BLaER1 (cell line): ENCODE results near the gene IRGC.

Source experiments
- H3K27ac ChIP-seq: shearing (Covaris generic); formaldehyde crosslinking; 2 replicates; pipeline ENCODE4 v1.8.1; 2022
- H3K27me3 ChIP-seq: shearing (Covaris generic); formaldehyde crosslinking; 2 replicates; pipeline ENCODE4 v1.8.1; 2022
- H3K36me3 ChIP-seq: shearing (Covaris generic); formaldehyde crosslinking; 2 replicates; pipeline ENCODE4 v1.8.1; 2022
- H3K4me1 ChIP-seq: shearing (Covaris generic); formaldehyde crosslinking; 2 replicates; pipeline ENCODE4 v1.8.1; 2022
- H3K4me2 ChIP-seq: shearing (Covaris generic); formaldehyde crosslinking; 2 replicates; pipeline ENCODE4 v1.8.1; 2022
- H3K4me3 ChIP-seq: shearing (Covaris generic); formaldehyde crosslinking; 2 replicates; pipeline ENCODE4 v1.8.1; 2022
- H3K9ac ChIP-seq: shearing (Covaris generic); formaldehyde crosslinking; 2 replicates; pipeline ENCODE4 v1.8.1; 2022
- H3K9me3 ChIP-seq: shearing (Covaris generic); formaldehyde crosslinking; 2 replicates; pipeline ENCODE4 v1.8.1; 2022
- H4K20me1 ChIP-seq: shearing (Covaris generic); formaldehyde crosslinking; 2 replicates; pipeline ENCODE4 v1.8.1; 2022
- Cebpa-rat ChIP-seq: shearing (Covaris generic); IDR thresholded peaks from 2 replicates; pipeline ENCODE4 v1.8.1; 2022

Gene IRGC

GRCh38 chr19:43749898-43750297, 34.0 kb downstream of the IRGC start:
- Histone ChIP-seq H3K4me3 (no peak overlapping the region), H3K27ac (no peak overlapping the region), H3K27me3 (no peaks in the 10 kb centered on the region), H3K9me3 (no peaks in the 10 kb centered on the region), H3K4me1 (peaks cover 40% of the 10 kb centered on the region), H3K36me3 (peaks cover 80% of the 10 kb centered on the region), H3K4me2 (no peak overlapping the region), H4K20me1 (peaks cover 8% of the 10 kb centered on the region; the same call in 1 of the 2 replicates), H3K9ac (no peak overlapping the region)
- no peak for TF ChIP-seq Cebpa-rat

GRCh38 chr19:43751466-43752220, 35.8 kb downstream of the IRGC start:
- Histone ChIP-seq H3K36me3 (peaks cover 62% of the 10 kb centered on the region), H3K4me2 (no peak overlapping the region; the same call in 1 of the 2 replicates), H3K27me3 (no peaks in the 10 kb centered on the region), H3K4me1 (peaks cover 49% of the 10 kb centered on the region), H3K27ac (no peak overlapping the region), H4K20me1 (peaks cover 8% of the 10 kb centered on the region; the same call in 1 of the 2 replicates), H3K4me3 (no peak overlapping the region), H3K9me3 (no peaks in the 10 kb centered on the region), H3K9ac (no peak overlapping the region)
- no peak for TF ChIP-seq Cebpa-rat

- Histone ChIP-seq H3K9me3 (no peaks in the 10 kb centered on the region), H3K9ac (no peak overlapping the region), H3K27ac (no peak overlapping the region), H3K4me3 (no peak overlapping the region), H3K4me1 (peaks cover 50% of the 10 kb centered on the region), H3K27me3 (no peaks in the 10 kb centered on the region), H3K36me3 (peaks cover 55% of the 10 kb centered on the region), H3K4me2 (peak overlapping the region; percentile 90), H4K20me1 (peaks cover 8% of the 10 kb centered on the region; the same call in 1 of the 2 replicates)
- TF ChIP-seq Cebpa-rat, result no peak
Measured at GRCh38 chr19:43752287-43752875, 36.5 kb downstream of the IRGC start.

GRCh38 chr19:43754253-43754502, 38.3 kb downstream of the IRGC start:
- TF ChIP-seq Cebpa-rat, result no peak
- peaks cover 8% of the 10 kb centered on the region; the same call in 1 of the 2 replicates for H4K20me1 ChIP-seq
- H3K4me3 ChIP-seq, result peak overlapping the region; percentile 75
- no peaks in the 10 kb centered on the region for H3K27me3 ChIP-seq
- peak overlapping the region; percentile 90 for H3K4me2 ChIP-seq
- H3K9ac ChIP-seq, result peak overlapping the region; percentile 96
- H3K27ac ChIP-seq, result peak overlapping the region; percentile 97
- H3K36me3 ChIP-seq, result peaks cover 37% of the 10 kb centered on the region
- H3K4me1 ChIP-seq, result peaks cover 49% of the 10 kb centered on the region
- H3K9me3 ChIP-seq, result no peaks in the 10 kb centered on the region

- Histone ChIP-seq H3K4me1 (peaks cover 53% of the 10 kb centered on the region), H3K9ac (peak within 1 kb of the TSS; percentile 96), H3K27ac (peak within 1 kb of the TSS; percentile 97)
Measured at GRCh38 chr19:43754503-43755255, 38.8 kb downstream of the IRGC start, which contains the start of gene SMG9. SMG9 (minus strand) TSS chr19:43754962; CDS start chr19:43750741, 4,221 bp downstream.

GRCh38 chr19:43755256-43755801, 39.5 kb downstream of the IRGC start:
- no peaks in the 10 kb centered on the region for H3K9me3 ChIP-seq
- no peak for TF ChIP-seq Cebpa-rat
- H3K4me1 ChIP-seq, result peaks cover 53% of the 10 kb centered on the region
- H4K20me1 ChIP-seq, result peaks cover 8% of the 10 kb centered on the region; the same call in 1 of the 2 replicates
- H3K36me3 ChIP-seq, result peaks cover 26% of the 10 kb centered on the region
- H3K4me3 ChIP-seq, result peak overlapping the region; percentile 75
- H3K27me3 ChIP-seq, result no peaks in the 10 kb centered on the region
- H3K9ac ChIP-seq, result peak overlapping the region; percentile 96
- peak overlapping the region; percentile 97 for H3K27ac ChIP-seq
- peak overlapping the region; percentile 90 for H3K4me2 ChIP-seq

More at GRCh38 chr19:43754503-43755255, 38.8 kb downstream of the IRGC start, which contains the start of gene SMG9:
- H3K9me3 ChIP-seq, result no peaks in the 10 kb centered on the region
- peak within 1 kb of the TSS; percentile 90 for H3K4me2 ChIP-seq
- peak within 1 kb of the TSS; percentile 75 for H3K4me3 ChIP-seq
- H3K27me3 ChIP-seq, result no peaks in the 10 kb centered on the region
- no peak for TF ChIP-seq Cebpa-rat
- H4K20me1 ChIP-seq, result peaks cover 8% of the 10 kb centered on the region; the same call in 1 of the 2 replicates
- peaks cover 32% of the 10 kb centered on the region for H3K36me3 ChIP-seq

GRCh38 chr19:43759515-43759914, 43.6 kb downstream of the IRGC start:
- Histone ChIP-seq H3K9me3 (no peaks in the 10 kb centered on the region), H3K27me3 (no peaks in the 10 kb centered on the region), H3K4me1 (peaks cover 46% of the 10 kb centered on the region), H3K4me3 (no peak overlapping the region), H3K9ac (no peak overlapping the region), H3K4me2 (peak overlapping the region; percentile 38; the same call in 1 of the 2 replicates), H3K36me3 (no peaks in the 10 kb centered on the region), H3K27ac (no peak overlapping the region; the same call in 1 of the 2 replicates), H4K20me1 (no peaks in the 10 kb centered on the region)
- no peak for TF ChIP-seq Cebpa-rat

GRCh38 chr19:43760941-43761340, 45.1 kb downstream of the IRGC start:
- Histone ChIP-seq H3K4me3 (no peak overlapping the region), H3K27ac (no peak overlapping the region), H3K9me3 (no peaks in the 10 kb centered on the region), H3K27me3 (no peaks in the 10 kb centered on the region), H3K36me3 (no peaks in the 10 kb centered on the region), H3K4me2 (no peak overlapping the region), H3K4me1 (peaks cover 57% of the 10 kb centered on the region), H3K9ac (no peak overlapping the region), H4K20me1 (no peaks in the 10 kb centered on the region)
- TF ChIP-seq Cebpa-rat, result no peak

GRCh38 chr19:43762814-43763213, 46.9 kb downstream of the IRGC start:
- TF ChIP-seq Cebpa-rat, result no peak
- no peak overlapping the region for H3K9ac ChIP-seq
- peaks cover 19% of the 10 kb centered on the region for H3K36me3 ChIP-seq
- H3K4me3 ChIP-seq, result no peak overlapping the region
- no peaks in the 10 kb centered on the region for H3K27me3 ChIP-seq
- no peak overlapping the region for H3K4me2 ChIP-seq
- no peaks in the 10 kb centered on the region for H3K9me3 ChIP-seq
- H3K4me1 ChIP-seq, result peaks cover 62% of the 10 kb centered on the region
- H3K27ac ChIP-seq, result no peak overlapping the region
- no peaks in the 10 kb centered on the region for H4K20me1 ChIP-seq
